HFFc6 (cell line): ENCODE results near the gene COL3A1. TPM values are rescaled to one million over a fixed set of nuclear protein-coding genes. Genes with fewer than 3 reads are reported as not detected.

Experiments used
- DNase-seq: peaks from one replicate; pipeline ENCODE4 v3.0.0-alpha.2; 2018
- H3K27ac Mint-ChIP-seq: 2 replicates; pipeline ENCODE4 v1.8.0; 2020; ENCODE audit warnings: mild to moderate bottlenecking, mixed read lengths
- H3K27me3 Mint-ChIP-seq: 2 replicates; pipeline ENCODE4 v1.8.0; 2021; ENCODE audit warnings: mild to moderate bottlenecking, moderate library complexity, mixed read lengths; ENCODE audit not compliant: insufficient read depth
- H3K36me3 Mint-ChIP-seq: 2 replicates; pipeline ENCODE4 v1.8.0; 2021; ENCODE audit warnings: low read depth, mixed read lengths
- H3K4me1 Mint-ChIP-seq: 2 replicates; pipeline ENCODE4 v1.8.0; 2020; ENCODE audit warnings: low read depth, mixed read lengths
- H3K4me3 Mint-ChIP-seq: 2 replicates; pipeline ENCODE4 v1.8.0; 2020; ENCODE audit warnings: mild to moderate bottlenecking, moderate library complexity, mixed read lengths
- H3K9me3 Mint-ChIP-seq: 2 replicates; pipeline ENCODE4 v1.8.0; 2020; ENCODE audit warnings: mild to moderate bottlenecking, mixed read lengths
- CTCF ChIP-seq: fragments of 200-600 bp; sonication (generic); IDR thresholded peaks from 2 replicates; pipeline ENCODE4 v1.5.0; 2021; ENCODE audit warnings: antibody characterized with exemption, mild to moderate bottlenecking
- total RNA-seq, 6 experiments: library from RNA; stranded (reverse); fragmentation: NEBNext Ultra II Directional; extraction: Animal tissue kit (Norgen Biotek cat#: 25700); gene quantifications; 2 replicates in 1 of 6; 3 replicates in 5 of 6; pipeline ENCODE4 v1.2.3, GENCODE V29; 2021

COL3A1 gene
- total RNA-seq, 6 experiments from 2014 or later: 348 to 594 (median 356) TPM

- DNase-seq: no peak
- H3K4me3 Mint-ChIP-seq: no peak overlapping the region
- no peak overlapping the region for H3K27ac Mint-ChIP-seq
- no peaks in the 10 kb centered on the region for H3K27me3 Mint-ChIP-seq
- peaks cover 48% of the 10 kb centered on the region for H3K4me1 Mint-ChIP-seq
- no peaks in the 10 kb centered on the region for H3K36me3 Mint-ChIP-seq
- no peaks in the 10 kb centered on the region for H3K9me3 Mint-ChIP-seq
- TF ChIP-seq CTCF: no peak
These were observed 7.3 kb upstream of the COL3A1 start for GRCh38 chr2:188966728-188967440.

- peaks cover 68% of the 10 kb centered on the region for H3K4me1 Mint-ChIP-seq
- TF ChIP-seq CTCF: no peak
- peak; percentile 63 for DNase-seq
- H3K9me3 Mint-ChIP-seq: no peaks in the 10 kb centered on the region
- H3K27me3 Mint-ChIP-seq: no peaks in the 10 kb centered on the region; the same call in none of the 2 replicates
- H3K36me3 Mint-ChIP-seq: peaks cover under 1% of the 10 kb centered on the region; the same call in 1 of the 2 replicates
- peak overlapping the region; percentile 64 for H3K27ac Mint-ChIP-seq
- H3K4me3 Mint-ChIP-seq: peak overlapping the region; percentile 63
These were observed 4.9 kb upstream of the COL3A1 start for GRCh38 chr2:188969236-188969635.

DNA sequence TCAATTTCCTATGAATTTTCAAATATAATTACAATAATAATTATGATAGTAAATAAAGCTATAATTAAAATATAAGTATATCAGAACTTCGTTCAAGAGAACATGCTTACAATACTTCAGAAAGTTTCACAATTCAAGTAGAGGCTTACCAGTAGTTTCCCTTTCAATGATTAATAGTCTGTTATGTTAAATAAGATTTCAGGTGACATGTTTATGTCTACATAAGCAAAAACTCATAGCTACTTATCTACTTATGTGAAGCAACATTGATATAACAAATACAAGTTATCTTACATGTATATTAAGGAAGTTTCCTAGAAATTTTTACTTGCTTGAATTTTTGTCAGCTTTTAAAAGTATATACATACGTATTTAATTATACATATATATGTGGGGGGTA lies 4.5 kb upstream of the COL3A1 start:
- Mint-ChIP-seq H3K27ac (peak overlapping the region; percentile 64; the same call in 1 of the 2 replicates), H3K4me3 (peak overlapping the region; percentile 63; the same call in 1 of the 2 replicates), H3K36me3 (peaks cover 4% of the 10 kb centered on the region; the same call in 1 of the 2 replicates), H3K9me3 (no peaks in the 10 kb centered on the region), H3K27me3 (no peaks in the 10 kb centered on the region; the same call in none of the 2 replicates), H3K4me1 (peaks cover 70% of the 10 kb centered on the region)
- no peak for DNase-seq
- no peak for TF ChIP-seq CTCF

GRCh38 chr2:188970211-188970610 lies 4.0 kb upstream of the COL3A1 start:
- no peak for DNase-seq
- Mint-ChIP-seq H3K4me3 (peak overlapping the region; percentile 30; the same call in 1 of the 2 replicates), H3K27me3 (no peaks in the 10 kb centered on the region; the same call in none of the 2 replicates), H3K4me1 (peaks cover 70% of the 10 kb centered on the region), H3K36me3 (peaks cover 7% of the 10 kb centered on the region; the same call in 1 of the 2 replicates), H3K9me3 (no peaks in the 10 kb centered on the region), H3K27ac (peak overlapping the region; percentile 40; the same call in 1 of the 2 replicates)
- no peak for TF ChIP-seq CTCF

GRCh38 chr2:188971432-188971861 lies 2.7 kb upstream of the COL3A1 start:
- Mint-ChIP-seq H3K4me3 (peak overlapping the region; percentile 1; the same call in 1 of the 2 replicates), H3K36me3 (peaks cover 7% of the 10 kb centered on the region; the same call in 1 of the 2 replicates), H3K9me3 (no peaks in the 10 kb centered on the region), H3K27me3 (no peaks in the 10 kb centered on the region; the same call in none of the 2 replicates), H3K4me1 (peaks cover 77% of the 10 kb centered on the region), H3K27ac (peak overlapping the region; percentile 32; the same call in 1 of the 2 replicates)
- DNase-seq: no peak
- TF ChIP-seq CTCF: no peak
